Vagina (tissue), 2 donors: ENCODE measurements around the gene CCDC102B.

Experiments
- POLR2A ChIP-seq, 2 donors: fragments of 450-650 bp; IDR thresholded peaks; one replicate each; pipeline ENCODE4 v1.6.1; 2017; ENCODE audit warnings: antibody characterized with exemption in 2 of 2, mild to moderate bottlenecking in 2 of 2, moderate library complexity in 2 of 2
- TF ChIP-seq, protein P1 (sequence below), 3 experiments: fragments of 450-650 bp in 2 of 3; fragments of 200-600 bp in 1 of 3; sonication (generic) in 1 of 3; IDR thresholded peaks; one replicate each; pipeline ENCODE4 v1.5.1; 2017 to 2019; ENCODE audit warnings: antibody characterized with exemption in 3 of 3, mild to moderate bottlenecking in 2 of 3, moderate library complexity in 2 of 3

DNA sequence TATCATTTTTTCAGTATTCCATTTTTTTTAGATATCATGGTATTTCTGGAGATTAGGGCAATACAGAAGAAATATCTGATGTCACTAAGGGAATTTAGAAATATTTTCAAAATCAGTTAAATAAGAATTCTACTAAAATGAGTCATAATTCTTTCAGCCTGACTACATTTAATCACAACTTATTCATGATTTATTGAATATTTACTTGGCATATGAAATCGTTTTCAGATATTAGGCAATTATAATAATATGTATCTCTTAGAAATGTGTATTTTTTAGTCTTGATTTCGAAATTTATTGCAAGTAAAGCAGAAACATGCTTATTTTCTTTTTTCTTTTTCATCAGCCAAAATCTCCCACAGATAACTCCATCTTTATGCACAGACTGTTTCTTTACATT, 142.2 kb downstream of the CCDC102B start:
- TF ChIP-seq, protein P1, sequence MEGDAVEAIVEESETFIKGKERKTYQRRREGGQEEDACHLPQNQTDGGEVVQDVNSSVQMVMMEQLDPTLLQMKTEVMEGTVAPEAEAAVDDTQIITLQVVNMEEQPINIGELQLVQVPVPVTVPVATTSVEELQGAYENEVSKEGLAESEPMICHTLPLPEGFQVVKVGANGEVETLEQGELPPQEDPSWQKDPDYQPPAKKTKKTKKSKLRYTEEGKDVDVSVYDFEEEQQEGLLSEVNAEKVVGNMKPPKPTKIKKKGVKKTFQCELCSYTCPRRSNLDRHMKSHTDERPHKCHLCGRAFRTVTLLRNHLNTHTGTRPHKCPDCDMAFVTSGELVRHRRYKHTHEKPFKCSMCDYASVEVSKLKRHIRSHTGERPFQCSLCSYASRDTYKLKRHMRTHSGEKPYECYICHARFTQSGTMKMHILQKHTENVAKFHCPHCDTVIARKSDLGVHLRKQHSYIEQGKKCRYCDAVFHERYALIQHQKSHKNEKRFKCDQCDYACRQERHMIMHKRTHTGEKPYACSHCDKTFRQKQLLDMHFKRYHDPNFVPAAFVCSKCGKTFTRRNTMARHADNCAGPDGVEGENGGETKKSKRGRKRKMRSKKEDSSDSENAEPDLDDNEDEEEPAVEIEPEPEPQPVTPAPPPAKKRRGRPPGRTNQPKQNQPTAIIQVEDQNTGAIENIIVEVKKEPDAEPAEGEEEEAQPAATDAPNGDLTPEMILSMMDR (IDR thresholded peaks at IDR 0.05): no peak
- TF ChIP-seq POLR2A (IDR thresholded peaks at IDR 0.05): no peak
